ENCODE results near the gene RAB26.

The RAB26 gene

DNA sequence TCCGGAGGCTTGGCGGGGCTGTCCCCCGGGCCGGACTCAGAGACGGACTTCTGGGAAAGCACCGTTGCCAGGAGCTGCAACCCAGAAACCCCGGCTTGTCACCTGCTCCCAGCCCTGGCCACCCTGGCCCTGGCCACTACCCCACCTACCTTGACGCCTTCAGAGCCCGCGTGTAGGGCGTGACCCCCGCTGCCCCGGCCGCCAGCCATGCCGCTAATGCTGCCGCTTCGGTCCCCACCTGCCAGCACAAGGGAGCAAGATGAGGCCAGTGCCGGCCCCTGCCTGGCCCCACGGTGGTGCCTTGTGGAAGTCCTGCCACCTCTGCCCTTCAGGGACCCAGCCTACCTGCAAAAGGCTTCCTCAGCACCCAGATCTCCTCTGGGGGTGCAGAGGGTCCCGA, 36.5 kb downstream of the RAB26 start:
- H3K9me3 ChIP-seq (ENCODE audit: control insufficient read depth, insufficient read depth, low read length), result no peaks in the 10 kb centered on the region
- no peaks in the 10 kb centered on the region for H3K4me1 ChIP-seq (ENCODE audit: control insufficient read depth, insufficient read depth, low read length)
- H3K9ac ChIP-seq (ENCODE audit: low read depth, low read length), result no peak overlapping the region
- H3K4me3 ChIP-seq (ENCODE audit: low read depth, low read length), result no peak overlapping the region
- no peaks in the 10 kb centered on the region for H3K36me3 ChIP-seq (ENCODE audit: control insufficient read depth, insufficient read depth, low read length)
- H3K27ac ChIP-seq (ENCODE audit: low read depth, low read length), result no peak overlapping the region
- H3K27me3 ChIP-seq (ENCODE audit: control insufficient read depth, insufficient read depth, low read length), result no peaks in the 10 kb centered on the region

DNA sequence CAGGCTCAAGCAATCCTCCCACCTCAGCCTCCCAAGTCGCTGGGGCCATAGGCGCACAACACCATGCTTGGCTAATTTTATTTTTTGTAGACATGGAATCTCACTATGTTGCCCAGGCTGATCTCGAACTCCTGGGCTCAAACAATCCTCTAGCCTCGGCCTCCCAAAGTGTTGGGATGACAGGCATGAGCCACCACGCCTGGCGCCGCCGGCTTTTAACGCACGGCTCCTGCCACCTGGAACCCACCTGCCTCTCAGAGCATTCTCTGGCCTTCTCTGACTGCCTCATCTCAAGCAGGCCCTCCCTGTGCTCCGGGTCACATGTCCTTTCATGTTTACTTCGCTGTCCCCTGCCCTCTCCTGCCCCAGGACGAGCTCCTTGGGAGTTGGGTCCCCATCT, 37.6 kb downstream of the RAB26 start:
- Histone ChIP-seq H3K4me1 (ENCODE audit: control insufficient read depth, insufficient read depth, low read length) (no peaks in the 10 kb centered on the region), H3K27ac (ENCODE audit: low read depth, low read length) (no peak overlapping the region), H3K4me3 (ENCODE audit: low read depth, low read length) (no peak overlapping the region), H3K27me3 (ENCODE audit: control insufficient read depth, insufficient read depth, low read length) (no peaks in the 10 kb centered on the region), H3K9ac (ENCODE audit: low read depth, low read length) (no peak overlapping the region), H3K36me3 (ENCODE audit: control insufficient read depth, insufficient read depth, low read length) (no peaks in the 10 kb centered on the region), H3K9me3 (ENCODE audit: control insufficient read depth, insufficient read depth, low read length) (no peaks in the 10 kb centered on the region)

DNA sequence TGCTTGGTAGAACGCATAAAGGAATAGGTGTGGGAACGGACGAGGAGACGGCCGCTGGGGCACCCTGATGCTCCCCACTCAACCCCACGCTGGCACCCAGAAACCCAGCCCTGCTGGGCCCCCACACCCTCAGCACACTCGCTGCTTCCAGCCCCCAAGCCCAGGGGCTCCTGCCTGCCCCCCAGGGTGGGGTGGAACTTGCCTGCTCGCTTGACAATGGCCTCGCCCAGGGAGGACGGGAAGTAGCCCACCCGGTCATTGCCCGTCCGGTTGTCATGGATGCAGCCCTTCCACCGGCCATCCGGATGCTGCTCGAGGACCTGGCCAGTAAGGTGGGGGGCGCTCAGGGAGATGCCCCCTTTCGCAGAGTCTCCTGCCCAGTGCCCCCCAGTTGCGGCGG, 38.1 kb downstream of the RAB26 start:
- Histone ChIP-seq H3K4me1 (ENCODE audit: control insufficient read depth, insufficient read depth, low read length) (no peaks in the 10 kb centered on the region), H3K27ac (ENCODE audit: low read depth, low read length) (no peak overlapping the region), H3K9ac (ENCODE audit: low read depth, low read length) (no peak overlapping the region), H3K9me3 (ENCODE audit: control insufficient read depth, insufficient read depth, low read length) (no peaks in the 10 kb centered on the region), H3K27me3 (ENCODE audit: control insufficient read depth, insufficient read depth, low read length) (no peaks in the 10 kb centered on the region), H3K36me3 (ENCODE audit: control insufficient read depth, insufficient read depth, low read length) (no peaks in the 10 kb centered on the region), H3K4me3 (ENCODE audit: low read depth, low read length) (no peak overlapping the region)

DNA sequence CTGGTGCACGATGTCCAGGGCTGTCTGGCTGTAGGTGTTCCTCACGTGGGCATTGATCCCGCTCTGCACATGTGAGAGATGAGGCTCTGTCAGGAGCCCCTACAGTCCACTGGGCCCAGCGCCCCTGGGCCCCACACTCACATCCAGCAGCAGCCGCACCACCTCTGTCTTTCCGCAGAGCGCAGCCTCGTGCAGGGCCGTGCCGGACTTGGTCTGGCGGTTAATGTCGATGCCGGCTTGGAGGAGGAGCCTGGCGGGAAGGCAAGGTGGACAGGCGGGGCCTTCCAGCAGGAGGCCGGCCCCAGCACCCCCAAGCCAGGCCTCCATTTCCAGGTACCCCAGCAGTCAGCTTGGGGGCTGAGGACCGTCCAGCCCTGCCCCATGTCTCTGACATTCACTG, 38.8 kb downstream of the RAB26 start:
- Histone ChIP-seq H3K9ac (ENCODE audit: low read depth, low read length) (no peak overlapping the region), H3K27me3 (ENCODE audit: control insufficient read depth, insufficient read depth, low read length) (no peaks in the 10 kb centered on the region), H3K4me3 (ENCODE audit: low read depth, low read length) (no peak overlapping the region), H3K36me3 (ENCODE audit: control insufficient read depth, insufficient read depth, low read length) (no peaks in the 10 kb centered on the region), H3K27ac (ENCODE audit: low read depth, low read length) (no peak overlapping the region), H3K4me1 (ENCODE audit: control insufficient read depth, insufficient read depth, low read length) (no peaks in the 10 kb centered on the region), H3K9me3 (ENCODE audit: control insufficient read depth, insufficient read depth, low read length) (no peaks in the 10 kb centered on the region)

DNA sequence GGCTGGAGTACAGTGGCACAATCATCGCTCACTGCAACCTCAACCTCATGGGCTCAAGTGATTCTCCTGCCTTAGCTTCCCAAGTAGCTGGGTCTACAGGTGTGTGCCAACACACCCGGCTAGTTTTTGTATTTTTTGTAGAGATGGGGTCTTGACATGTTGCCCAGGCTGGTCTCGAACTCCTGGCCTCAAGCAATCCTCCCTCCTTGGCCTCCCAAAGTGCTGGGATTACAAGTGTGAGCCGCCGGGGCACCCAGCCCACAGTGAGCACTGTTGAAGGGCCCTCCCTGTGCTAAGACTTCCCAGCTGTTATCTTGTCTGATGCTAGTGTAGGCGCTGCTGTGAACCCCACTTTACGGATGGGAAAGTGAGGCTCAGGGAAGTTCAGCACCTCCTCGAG, 40.0 kb downstream of the RAB26 start:
- Histone ChIP-seq H3K9ac (ENCODE audit: low read depth, low read length) (no peak overlapping the region), H3K27ac (ENCODE audit: low read depth, low read length) (no peak overlapping the region), H3K4me3 (ENCODE audit: low read depth, low read length) (no peak overlapping the region), H3K27me3 (ENCODE audit: control insufficient read depth, insufficient read depth, low read length) (no peaks in the 10 kb centered on the region), H3K36me3 (ENCODE audit: control insufficient read depth, insufficient read depth, low read length) (no peaks in the 10 kb centered on the region), H3K9me3 (ENCODE audit: control insufficient read depth, insufficient read depth, low read length) (no peaks in the 10 kb centered on the region), H3K4me1 (ENCODE audit: control insufficient read depth, insufficient read depth, low read length) (no peaks in the 10 kb centered on the region)

DNA sequence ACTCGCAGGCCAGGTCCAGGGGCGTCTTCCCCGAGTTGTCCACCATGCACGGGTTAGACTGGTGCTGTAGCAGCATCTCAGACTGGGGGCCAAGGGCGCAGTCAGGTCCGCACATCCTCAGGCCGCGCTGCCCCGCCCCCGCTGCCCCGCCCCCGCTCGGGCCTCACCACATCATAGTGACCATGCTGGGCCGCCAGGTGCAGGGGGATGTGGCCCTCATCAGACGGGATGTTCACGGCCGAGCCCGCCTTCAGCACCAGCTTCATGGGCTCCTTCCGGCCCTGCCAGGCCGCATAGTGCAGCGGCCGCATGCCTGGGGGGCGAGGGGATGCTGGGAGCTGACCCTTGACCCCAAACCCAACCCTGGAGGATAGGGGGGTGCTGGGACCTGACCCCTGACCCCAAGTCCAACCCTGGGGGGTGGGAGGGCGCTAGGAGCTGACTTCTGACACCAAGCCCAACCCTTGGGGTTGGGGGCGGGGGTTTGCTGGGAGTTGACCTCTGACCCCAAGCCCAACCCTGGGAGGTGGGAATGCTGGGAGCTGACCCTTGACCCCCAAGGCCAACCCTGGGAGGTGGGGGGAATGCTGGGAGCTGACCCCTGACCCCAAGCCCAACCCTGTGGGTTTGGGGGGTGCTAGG, 40.9 kb downstream of the RAB26 start:
- no peaks in the 10 kb centered on the region for H3K4me1 ChIP-seq (ENCODE audit: control insufficient read depth, insufficient read depth, low read length)
- no peaks in the 10 kb centered on the region for H3K36me3 ChIP-seq (ENCODE audit: control insufficient read depth, insufficient read depth, low read length)
- no peaks in the 10 kb centered on the region for H3K27me3 ChIP-seq (ENCODE audit: control insufficient read depth, insufficient read depth, low read length)
- H3K9me3 ChIP-seq (ENCODE audit: control insufficient read depth, insufficient read depth, low read length), result no peaks in the 10 kb centered on the region
- no peak overlapping the region for H3K4me3 ChIP-seq (ENCODE audit: low read depth, low read length)
- no peak overlapping the region for H3K27ac ChIP-seq (ENCODE audit: low read depth, low read length)
- H3K9ac ChIP-seq (ENCODE audit: low read depth, low read length), result no peak overlapping the region

DNA sequence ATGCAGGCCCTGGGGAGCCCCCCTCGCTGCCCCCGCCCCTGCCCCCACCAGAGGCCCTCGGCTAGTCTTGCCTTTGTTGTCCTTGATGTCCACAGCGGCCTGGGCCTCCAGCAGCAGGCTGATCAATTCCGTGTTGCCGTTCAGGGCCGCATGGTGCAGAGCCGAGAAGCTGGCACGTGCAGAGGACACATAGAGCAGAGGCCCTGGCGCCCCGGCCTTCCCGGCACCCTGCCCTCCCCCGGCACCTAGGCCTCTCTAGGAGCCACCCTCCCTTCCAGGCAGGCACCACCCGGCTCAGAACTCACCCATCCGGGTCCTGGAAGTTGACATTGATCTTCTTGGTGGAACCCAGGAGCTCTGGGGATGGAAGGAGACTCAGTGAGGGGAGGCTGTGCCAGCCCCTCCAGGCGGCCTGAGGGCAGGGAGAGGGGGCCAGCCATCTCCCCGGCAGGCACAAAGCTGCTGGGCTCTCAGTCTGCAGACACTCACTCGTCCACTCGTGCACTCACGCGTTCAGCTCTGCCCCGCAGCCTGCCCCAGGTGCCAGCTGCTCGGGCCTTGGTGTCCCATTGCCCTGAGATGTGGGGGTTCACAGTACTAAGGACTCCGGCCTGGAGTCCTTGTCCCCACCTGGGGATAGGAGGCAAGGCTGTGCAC, 41.7 kb downstream of the RAB26 start:
- Histone ChIP-seq H3K4me3 (ENCODE audit: low read depth, low read length) (no peak overlapping the region), H3K27ac (ENCODE audit: low read depth, low read length) (no peak overlapping the region), H3K9me3 (ENCODE audit: control insufficient read depth, insufficient read depth, low read length) (no peaks in the 10 kb centered on the region), H3K36me3 (ENCODE audit: control insufficient read depth, insufficient read depth, low read length) (no peaks in the 10 kb centered on the region), H3K9ac (ENCODE audit: low read depth, low read length) (no peak overlapping the region), H3K4me1 (ENCODE audit: control insufficient read depth, insufficient read depth, low read length) (no peaks in the 10 kb centered on the region), H3K27me3 (ENCODE audit: control insufficient read depth, insufficient read depth, low read length) (peaks cover 2% of the 10 kb centered on the region; the same call in 1 of the 2 replicates)

DNA sequence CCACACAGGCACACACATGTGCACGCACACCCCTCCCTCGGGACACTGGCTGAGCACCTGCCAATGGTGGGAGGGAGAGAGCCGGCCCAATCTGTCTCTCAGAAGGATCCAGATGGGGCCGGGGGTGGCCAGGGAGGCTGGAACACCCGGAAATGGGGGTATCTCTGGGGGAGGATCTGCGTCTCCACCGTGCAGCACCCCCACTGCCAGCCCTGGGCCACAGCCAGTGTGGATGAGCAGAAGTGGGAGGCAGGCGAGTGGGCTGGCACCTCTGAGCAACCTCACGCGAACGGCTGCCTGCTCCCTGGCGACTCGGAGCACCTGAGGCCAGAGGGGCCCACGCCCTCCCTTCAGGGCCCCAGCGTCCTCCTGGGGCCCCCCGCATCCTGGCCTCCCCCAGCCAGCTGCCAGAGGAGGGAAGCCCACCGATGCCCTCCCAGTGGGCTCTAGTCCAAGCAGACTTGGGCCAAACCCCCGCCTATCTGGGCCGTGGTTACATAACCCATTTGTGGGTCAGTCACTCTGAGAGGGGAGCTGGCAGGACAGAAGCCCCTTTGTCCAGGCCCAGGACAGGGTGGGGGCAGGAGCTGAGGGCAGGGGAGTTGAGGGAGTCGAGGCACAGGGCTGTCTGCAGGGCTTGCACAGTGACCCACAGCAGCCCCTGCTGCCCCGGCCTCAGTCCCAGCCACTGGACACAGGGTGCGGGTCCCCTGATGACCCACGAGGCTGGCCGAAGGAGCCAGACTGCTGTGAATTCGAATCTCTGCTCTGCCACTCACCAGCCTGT, 42.4 kb downstream of the RAB26 start:
- Histone ChIP-seq H3K4me1 (ENCODE audit: control insufficient read depth, insufficient read depth, low read length) (no peaks in the 10 kb centered on the region), H3K9ac (ENCODE audit: low read depth, low read length) (no peak overlapping the region), H3K36me3 (ENCODE audit: control insufficient read depth, insufficient read depth, low read length) (no peaks in the 10 kb centered on the region), H3K9me3 (ENCODE audit: control insufficient read depth, insufficient read depth, low read length) (no peaks in the 10 kb centered on the region), H3K27me3 (ENCODE audit: control insufficient read depth, insufficient read depth, low read length) (peaks cover 9% of the 10 kb centered on the region; the same call in 1 of the 2 replicates), H3K4me3 (ENCODE audit: low read depth, low read length) (no peak overlapping the region), H3K27ac (ENCODE audit: low read depth, low read length) (no peak overlapping the region)

DNA sequence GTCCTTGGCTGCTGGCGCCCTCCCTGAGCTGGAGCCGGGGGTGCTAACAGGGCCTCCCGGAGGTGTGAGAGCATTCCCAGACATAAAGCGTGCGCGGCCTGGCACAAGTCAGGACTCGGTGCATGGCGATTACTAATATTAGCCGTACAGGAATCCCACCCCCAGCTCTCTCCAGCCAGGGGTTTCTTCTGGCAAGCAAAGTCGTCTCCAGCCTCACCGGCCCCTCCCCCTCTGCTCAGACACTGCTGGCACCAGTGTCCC, 43.0 kb downstream of the RAB26 start:
- Histone ChIP-seq H3K36me3 (ENCODE audit: control insufficient read depth, insufficient read depth, low read length) (no peaks in the 10 kb centered on the region), H3K9me3 (ENCODE audit: control insufficient read depth, insufficient read depth, low read length) (no peaks in the 10 kb centered on the region), H3K9ac (ENCODE audit: low read depth, low read length) (no peak overlapping the region), H3K27ac (ENCODE audit: low read depth, low read length) (no peak overlapping the region), H3K4me3 (ENCODE audit: low read depth, low read length) (no peak overlapping the region), H3K27me3 (ENCODE audit: control insufficient read depth, insufficient read depth, low read length) (peaks cover 10% of the 10 kb centered on the region; the same call in 1 of the 2 replicates), H3K4me1 (ENCODE audit: control insufficient read depth, insufficient read depth, low read length) (no peaks in the 10 kb centered on the region)

DNA sequence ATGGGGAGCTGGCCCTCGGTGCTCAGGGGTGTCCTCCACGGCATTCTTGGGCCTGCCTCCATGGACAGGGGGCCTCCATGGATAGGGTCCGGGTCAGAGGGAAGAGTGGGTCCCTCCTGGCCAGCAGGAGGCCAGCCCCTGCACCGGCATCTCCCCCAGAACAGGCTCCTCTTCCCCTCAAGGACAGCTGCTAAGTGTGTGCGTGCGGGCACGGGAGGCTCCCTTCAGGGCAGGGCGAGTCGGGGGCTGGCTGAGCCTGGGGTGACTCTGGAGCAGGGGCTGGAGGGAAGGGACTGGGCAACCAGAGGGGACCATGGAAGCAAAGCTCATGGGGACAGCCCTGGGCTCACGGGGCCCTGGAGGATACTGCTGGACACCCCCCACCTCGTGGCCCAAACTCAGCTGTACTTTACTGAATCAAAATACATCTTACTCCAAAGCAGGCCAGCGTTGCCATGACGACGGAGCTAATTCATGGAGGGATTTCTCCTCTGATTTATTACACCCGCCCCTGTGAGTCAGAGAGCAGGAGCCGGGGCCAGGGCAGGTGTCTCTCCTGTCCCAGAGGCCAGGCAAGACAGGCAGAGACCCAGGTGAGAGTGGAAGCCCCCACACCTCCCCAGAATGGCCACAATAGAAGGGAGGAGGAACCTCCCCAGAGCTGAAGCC, 45.9 kb downstream of the RAB26 start:
- Histone ChIP-seq H3K27ac (ENCODE audit: low read depth, low read length) (no peak overlapping the region), H3K4me3 (ENCODE audit: low read depth, low read length) (no peak overlapping the region), H3K36me3 (ENCODE audit: control insufficient read depth, insufficient read depth, low read length) (no peaks in the 10 kb centered on the region), H3K27me3 (ENCODE audit: control insufficient read depth, insufficient read depth, low read length) (peaks cover 36% of the 10 kb centered on the region), H3K9me3 (ENCODE audit: control insufficient read depth, insufficient read depth, low read length) (no peaks in the 10 kb centered on the region), H3K4me1 (ENCODE audit: control insufficient read depth, insufficient read depth, low read length) (no peaks in the 10 kb centered on the region), H3K9ac (ENCODE audit: low read depth, low read length) (no peak overlapping the region)

DNA sequence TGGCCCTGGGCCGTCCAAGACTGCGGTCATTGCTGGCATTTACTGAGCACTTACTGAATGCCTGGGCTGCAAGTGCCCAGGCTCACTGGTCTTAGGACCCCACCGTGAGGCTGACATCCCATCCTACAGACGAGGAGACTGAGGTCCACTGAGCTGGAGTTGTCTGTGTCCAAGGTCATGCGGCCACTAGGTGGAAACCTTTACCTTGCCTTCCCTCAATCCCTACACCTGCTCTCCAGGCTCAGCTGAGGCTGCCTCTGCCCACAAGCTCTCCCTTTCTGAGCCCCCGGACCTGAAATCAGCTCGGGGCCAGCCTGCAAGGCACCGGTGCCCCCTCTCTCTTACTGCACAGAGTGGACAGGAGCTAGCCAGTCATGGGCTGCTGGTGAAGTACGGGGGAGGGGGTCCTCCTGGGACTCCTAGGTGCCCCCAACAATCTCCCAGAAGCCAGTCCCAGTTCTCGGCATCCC, 46.5 kb downstream of the RAB26 start:
- Histone ChIP-seq H3K36me3 (ENCODE audit: control insufficient read depth, insufficient read depth, low read length) (no peaks in the 10 kb centered on the region), H3K4me1 (ENCODE audit: control insufficient read depth, insufficient read depth, low read length) (no peaks in the 10 kb centered on the region), H3K27ac (ENCODE audit: low read depth, low read length) (no peak overlapping the region), H3K4me3 (ENCODE audit: low read depth, low read length) (peak overlapping the region; percentile 57), H3K9me3 (ENCODE audit: control insufficient read depth, insufficient read depth, low read length) (no peaks in the 10 kb centered on the region), H3K27me3 (ENCODE audit: control insufficient read depth, insufficient read depth, low read length) (peaks cover 38% of the 10 kb centered on the region), H3K9ac (ENCODE audit: low read depth, low read length) (no peak overlapping the region)

All from HUES48 (cell line).